SK-N-SH treated with all-trans-retinoic acid at 6 μM for 48 hours (cell line): Measurements from ENCODE around the gene COL16A1.

Experiments
- ARNTL ChIP-seq: fragments of 450-650 bp; formaldehyde crosslinking; IDR thresholded peaks from 2 replicates; pipeline ENCODE4 v1.5.0; 2020; ENCODE audit warnings: low read depth, mild to moderate bottlenecking, moderate library complexity, borderline replicate concordance
- BACH2 ChIP-seq: fragments of 250-450 bp; sonication (Bioruptor Pico); IDR thresholded peaks from 2 replicates; pipeline ENCODE4 v1.9.0; 2021; ENCODE audit warnings: mild to moderate bottlenecking, borderline replicate concordance
- CREB5 ChIP-seq: fragments of 250-450 bp; sonication (Bioruptor Pico); IDR thresholded peaks from 2 replicates; pipeline ENCODE4 v1.5.1; 2020; ENCODE audit warnings: low read depth, mild to moderate bottlenecking, moderate library complexity
- PATZ1 ChIP-seq: fragments of 250-450 bp; sonication (Bioruptor Pico); IDR thresholded peaks from 2 replicates; pipeline ENCODE4 v1.8.0; 2020; ENCODE audit warnings: mild to moderate bottlenecking, moderate library complexity, borderline replicate concordance
- POU6F1 ChIP-seq: fragments of 250-450 bp; sonication (Bioruptor Pico); IDR thresholded peaks from 2 replicates; pipeline ENCODE4 v1.8.0; 2021; ENCODE audit warnings: low read depth, mild to moderate bottlenecking, moderate library complexity, borderline replicate concordance
- RARB ChIP-seq: fragments of 250-450 bp; sonication (Bioruptor Pico); IDR thresholded peaks from 2 replicates; pipeline ENCODE4 v1.8.0; 2021; ENCODE audit warnings: mild to moderate bottlenecking, moderate library complexity
- TSHZ2 ChIP-seq: fragments of 250-450 bp; sonication (Bioruptor Pico); IDR thresholded peaks from 2 replicates; pipeline ENCODE4 v1.5.0; 2020; ENCODE audit warnings: mild to moderate bottlenecking, moderate library complexity
- ZFP3 ChIP-seq: fragments of 250-450 bp; sonication (Bioruptor Pico); IDR thresholded peaks from 2 replicates; pipeline ENCODE4 v1.5.0; 2020; ENCODE audit warnings: mild to moderate bottlenecking, moderate library complexity
- ZFP30 ChIP-seq: fragments of 450-650 bp; formaldehyde crosslinking; IDR thresholded peaks from 2 replicates; pipeline ENCODE4 v1.5.0; 2022; ENCODE audit warnings: mild to moderate bottlenecking, moderate library complexity
- ZNF565 ChIP-seq: fragments of 450-650 bp; formaldehyde crosslinking; conservative IDR thresholded peaks from 2 replicates; pipeline ENCODE4 v1.5.0; 2020; ENCODE audit warnings: low read depth, mild to moderate bottlenecking, moderate library complexity

- TF ChIP-seq RARB (no peak), ZNF565 (CRISPR knock-in tag) (no peak), TSHZ2 (CRISPR knock-in tag) (no peak), ZFP3 (CRISPR knock-in tag) (no peak), ZFP30 (CRISPR knock-in tag) (no peak), BACH2 (CRISPR knock-in tag) (no peak), CREB5 (CRISPR knock-in tag) (no peak), ARNTL (no peak), PATZ1 (CRISPR knock-in tag) (no peak), POU6F1 (CRISPR knock-in tag) (no peak)
These were observed 45.8 kb downstream of the COL16A1 start for GRCh38 chr1:31657972-31658510.
